ENCODE measurements around the gene PCDHGA3. TPM values are rescaled to one million over a fixed set of nuclear protein-coding genes. Genes with fewer than 3 reads are reported as not detected.
"Not testable (repeated sequence)": the region's sequence is repeated elsewhere in the genome, so short reads cannot be mapped to it uniquely, and the experiment has no call there.

PCDHGA3 gene
- total RNA-seq, 1 donor = 2.9 TPM

DNA sequence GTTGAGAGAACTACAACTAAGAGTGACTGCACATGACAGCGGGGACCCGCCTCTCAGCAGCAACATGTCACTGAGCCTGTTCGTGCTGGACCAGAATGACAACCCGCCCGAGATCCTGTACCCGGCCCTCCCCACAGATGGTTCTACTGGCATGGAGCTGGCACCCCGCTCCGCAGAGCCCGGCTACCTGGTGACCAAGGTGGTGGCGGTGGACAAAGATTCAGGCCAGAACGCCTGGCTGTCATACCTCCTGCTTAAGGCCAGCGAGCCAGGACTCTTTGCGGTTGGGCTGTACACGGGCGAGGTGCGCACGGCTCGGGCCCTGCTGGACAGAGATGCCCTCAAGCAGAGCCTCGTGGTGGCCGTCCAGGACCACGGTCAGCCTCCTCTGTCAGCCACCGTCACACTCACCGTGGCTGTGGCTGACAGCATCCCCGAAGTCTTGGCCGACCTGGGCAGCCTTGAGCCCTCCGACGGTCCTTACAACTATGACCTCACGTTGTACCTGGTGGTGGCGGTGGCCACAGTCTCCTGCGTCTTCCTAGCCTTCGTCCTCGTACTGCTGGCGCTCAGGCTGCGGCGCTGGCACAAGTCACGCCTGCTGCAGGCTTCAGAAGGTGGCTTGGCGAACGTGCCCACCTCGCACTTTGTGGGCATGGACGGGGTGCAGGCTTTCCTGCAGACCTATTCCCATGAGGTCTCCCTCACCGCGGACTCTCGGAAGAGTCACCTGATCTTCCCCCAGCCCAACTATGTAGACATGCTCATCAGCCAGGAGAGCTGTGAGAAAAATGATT, 41.0 kb downstream of the PCDHGA3 start:
- DNase-seq (ENCODE audit: insufficient read length, low spot score, missing footprints) = no peak

DNA sequence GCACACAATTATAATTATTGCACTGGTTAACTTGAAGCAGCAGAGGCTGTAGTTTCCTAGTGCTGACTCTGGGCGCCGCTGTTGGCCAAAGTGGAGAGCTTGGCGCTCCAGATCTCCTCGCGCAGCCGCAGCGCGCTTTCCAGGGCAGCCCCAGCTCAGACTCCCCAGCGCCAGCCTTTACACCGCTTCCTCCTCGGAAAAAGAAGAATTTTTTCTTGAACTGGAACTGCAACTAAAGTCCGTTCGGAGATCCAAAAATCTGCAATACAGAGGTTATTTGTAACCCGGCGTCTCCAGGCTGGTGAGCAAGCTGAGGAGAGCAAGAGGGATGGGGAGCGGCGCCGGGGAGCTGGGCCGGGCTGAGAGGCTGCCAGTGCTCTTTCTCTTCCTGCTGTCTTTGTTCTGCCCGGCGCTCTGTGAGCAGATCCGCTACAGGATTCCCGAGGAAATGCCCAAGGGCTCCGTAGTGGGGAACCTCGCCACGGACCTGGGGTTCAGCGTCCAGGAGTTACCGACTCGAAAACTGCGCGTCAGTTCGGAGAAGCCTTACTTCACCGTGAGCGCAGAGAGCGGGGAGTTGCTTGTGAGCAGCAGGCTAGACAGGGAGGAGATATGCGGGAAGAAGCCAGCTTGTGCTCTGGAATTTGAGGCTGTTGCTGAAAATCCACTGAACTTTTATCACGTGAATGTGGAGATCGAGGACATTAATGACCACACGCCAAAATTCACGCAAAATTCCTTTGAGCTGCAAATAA, 44.1 kb downstream of the PCDHGA3 start, which contains the start of gene PCDHGB4:
PCDHGB4 (plus strand) TSS at position 142 of the 755 bp plus-strand sequence; CDS start at position 329, 187 bp downstream.
- H3K4me3 ChIP-seq (ENCODE audit: insufficient read depth, low read length) = peak within 1 kb of the TSS; percentile 69
- DNase-seq (ENCODE audit: insufficient read length, low spot score, missing footprints); H3K4me1 ChIP-seq (ENCODE audit: insufficient read depth, low read length); H3K36me3 ChIP-seq (ENCODE audit: insufficient read depth, low read length); H3K79me2 ChIP-seq (ENCODE audit: insufficient read depth, low read length); H3K27me3 ChIP-seq (ENCODE audit: insufficient read depth, low read length); H4K20me1 ChIP-seq (ENCODE audit: insufficient read depth, low read length); H3K27ac ChIP-seq (ENCODE audit: low read depth, low read length): not testable (repeated sequence)
- H3K9me3 ChIP-seq (ENCODE audit: low read depth, low read length) = peaks cover 12% of the 10 kb centered on the region
- H3K4me2 ChIP-seq (ENCODE audit: insufficient read depth, low read length) = peak within 1 kb of the TSS; percentile 37
- peak within 1 kb of the TSS; percentile 25 for H2AFZ ChIP-seq (ENCODE audit: low read length)
- TF ChIP-seq, protein P1, sequence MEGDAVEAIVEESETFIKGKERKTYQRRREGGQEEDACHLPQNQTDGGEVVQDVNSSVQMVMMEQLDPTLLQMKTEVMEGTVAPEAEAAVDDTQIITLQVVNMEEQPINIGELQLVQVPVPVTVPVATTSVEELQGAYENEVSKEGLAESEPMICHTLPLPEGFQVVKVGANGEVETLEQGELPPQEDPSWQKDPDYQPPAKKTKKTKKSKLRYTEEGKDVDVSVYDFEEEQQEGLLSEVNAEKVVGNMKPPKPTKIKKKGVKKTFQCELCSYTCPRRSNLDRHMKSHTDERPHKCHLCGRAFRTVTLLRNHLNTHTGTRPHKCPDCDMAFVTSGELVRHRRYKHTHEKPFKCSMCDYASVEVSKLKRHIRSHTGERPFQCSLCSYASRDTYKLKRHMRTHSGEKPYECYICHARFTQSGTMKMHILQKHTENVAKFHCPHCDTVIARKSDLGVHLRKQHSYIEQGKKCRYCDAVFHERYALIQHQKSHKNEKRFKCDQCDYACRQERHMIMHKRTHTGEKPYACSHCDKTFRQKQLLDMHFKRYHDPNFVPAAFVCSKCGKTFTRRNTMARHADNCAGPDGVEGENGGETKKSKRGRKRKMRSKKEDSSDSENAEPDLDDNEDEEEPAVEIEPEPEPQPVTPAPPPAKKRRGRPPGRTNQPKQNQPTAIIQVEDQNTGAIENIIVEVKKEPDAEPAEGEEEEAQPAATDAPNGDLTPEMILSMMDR (IDR thresholded peaks at IDR 0.05; ENCODE audit: extremely low read depth, low read depth, low read length) = peak; percentile 57

More for the DNA sequence above, 41.0 kb downstream of the PCDHGA3 start:
- H3K4me2 ChIP-seq (ENCODE audit: insufficient read depth, low read length) = no peak overlapping the region
- H3K27ac ChIP-seq (ENCODE audit: low read depth, low read length) = no peak overlapping the region
- H3K27me3 ChIP-seq (ENCODE audit: insufficient read depth, low read length) = no peaks in the 10 kb centered on the region
- H3K9me3 ChIP-seq (ENCODE audit: low read depth, low read length) = peaks cover 10% of the 10 kb centered on the region
- no peaks in the 10 kb centered on the region for H4K20me1 ChIP-seq (ENCODE audit: insufficient read depth, low read length)
- H3K4me3 ChIP-seq (ENCODE audit: insufficient read depth, low read length) = no peak overlapping the region
- H2AFZ ChIP-seq (ENCODE audit: low read length) = no peak overlapping the region
- no peaks in the 10 kb centered on the region for H3K36me3 ChIP-seq (ENCODE audit: insufficient read depth, low read length)
- TF ChIP-seq, protein P1 (IDR thresholded peaks at IDR 0.05; ENCODE audit: extremely low read depth, low read depth, low read length) = no peak
- no peaks in the 10 kb centered on the region for H3K4me1 ChIP-seq (ENCODE audit: insufficient read depth, low read length)
- H3K79me2 ChIP-seq (ENCODE audit: insufficient read depth, low read length) = no peaks in the 10 kb centered on the region

DNA sequence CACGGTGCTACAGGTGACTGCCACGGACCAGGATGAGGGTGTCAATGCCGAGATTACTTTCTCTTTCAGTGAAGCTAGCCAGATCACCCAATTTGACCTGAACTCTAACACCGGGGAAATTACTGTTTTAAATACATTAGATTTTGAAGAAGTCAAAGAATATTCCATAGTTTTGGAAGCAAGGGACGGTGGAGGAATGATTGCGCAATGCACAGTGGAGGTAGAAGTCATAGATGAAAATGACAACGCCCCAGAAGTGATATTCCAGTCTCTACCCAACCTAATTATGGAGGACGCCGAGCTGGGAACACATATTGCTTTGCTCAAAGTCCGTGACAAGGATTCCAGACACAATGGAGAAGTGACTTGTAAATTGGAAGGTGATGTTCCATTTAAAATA, 45.0 kb downstream of the PCDHGA3 start:
- Histone ChIP-seq H2AFZ (ENCODE audit: low read length) (no peak overlapping the region), H3K27ac (ENCODE audit: low read depth, low read length) (no peak overlapping the region), H3K4me1 (ENCODE audit: insufficient read depth, low read length) (no peaks in the 10 kb centered on the region), H3K9me3 (ENCODE audit: low read depth, low read length) (peaks cover 18% of the 10 kb centered on the region), H3K79me2 (ENCODE audit: insufficient read depth, low read length) (no peaks in the 10 kb centered on the region), H3K27me3 (ENCODE audit: insufficient read depth, low read length) (no peaks in the 10 kb centered on the region), H3K36me3 (ENCODE audit: insufficient read depth, low read length) (peaks cover 4% of the 10 kb centered on the region), H3K4me2 (ENCODE audit: insufficient read depth, low read length) (peak overlapping the region; percentile 20), H3K4me3 (ENCODE audit: insufficient read depth, low read length) (peak overlapping the region; percentile 47), H4K20me1 (ENCODE audit: insufficient read depth, low read length) (no peaks in the 10 kb centered on the region)
- TF ChIP-seq, protein P1 (IDR thresholded peaks at IDR 0.05; ENCODE audit: extremely low read depth, low read depth, low read length) = no peak
- DNase-seq (ENCODE audit: insufficient read length, low spot score, missing footprints) = no peak

All from osteoblast (primary cell).